MM.1S (cell line): ENCODE data around the gene ACLY.

ENCODE experiments used
- DNase-seq: peaks from one replicate; pipeline ENCODE4 v3.0.0-alpha.2; 2015
- H2AFZ ChIP-seq: fragments of 300-600 bp; sonication (generic); 2 replicates; pipeline ENCODE4 v1.6.0; 2016; ENCODE audit warnings: antibody characterized with exemption, low read length
- H3F3A ChIP-seq: fragments of 300-600 bp; sonication (generic); 2 replicates; pipeline ENCODE4 v1.6.1; 2016; ENCODE audit warnings: mild to moderate bottlenecking, antibody characterized with exemption, low read length, moderate library complexity, mixed read lengths; ENCODE audit not compliant: insufficient read depth
- H3K27ac ChIP-seq: fragments of 300-600 bp; sonication (generic); 2 replicates; pipeline ENCODE4 v1.5.1; 2016; ENCODE audit warnings: mild to moderate bottlenecking, low read length
- H3K27me3 ChIP-seq: fragments of 300-600 bp; sonication (generic); replicated peaks from 2 replicates; pipeline ENCODE4 v1.6.0; 2016; ENCODE audit warnings: low read length; ENCODE audit not compliant: insufficient read depth
- H3K36me3 ChIP-seq: fragments of 300-600 bp; sonication (generic); replicated peaks from 2 replicates; pipeline ENCODE4 v1.6.1; 2016; ENCODE audit warnings: mild to moderate bottlenecking, low read length, mixed read lengths; ENCODE audit not compliant: insufficient read depth
- H3K4me1 ChIP-seq: fragments of 300-600 bp; sonication (generic); 2 replicates; pipeline ENCODE4 v1.6.1; 2016; ENCODE audit warnings: low read length, mixed read lengths
- H3K4me2 ChIP-seq: fragments of 300-600 bp; sonication (generic); 2 replicates; pipeline ENCODE4 v1.6.0; 2016; ENCODE audit warnings: low read depth, low read length
- H3K4me3 ChIP-seq: fragments of 300-600 bp; sonication (generic); 2 replicates; pipeline ENCODE4 v1.5.1; 2016; ENCODE audit warnings: low read length, mixed read lengths
- H3K79me2 ChIP-seq: fragments of 300-600 bp; sonication (generic); 2 replicates; pipeline ENCODE4 v1.6.1; 2016; ENCODE audit warnings: mixed run types, low read length, mixed read lengths
- H3K9ac ChIP-seq: fragments of 300-600 bp; sonication (generic); 2 replicates; pipeline ENCODE4 v1.6.1; 2016; ENCODE audit warnings: low read length, mixed read lengths
- H3K9me2 ChIP-seq: fragments of 300-600 bp; sonication (generic); replicated peaks from 2 replicates; pipeline ENCODE4 v1.6.1; 2016; ENCODE audit warnings: mild to moderate bottlenecking, low read length, mixed read lengths; ENCODE audit not compliant: insufficient read depth
- H3K9me3 ChIP-seq: fragments of 300-600 bp; sonication (generic); replicated peaks from 2 replicates; pipeline ENCODE4 v1.6.1; 2016; ENCODE audit warnings: mild to moderate bottlenecking, low read length, mixed read lengths; ENCODE audit not compliant: insufficient read depth
- H4K20me1 ChIP-seq: fragments of 300-600 bp; sonication (generic); 2 replicates; pipeline ENCODE4 v1.6.1; 2016; ENCODE audit warnings: mild to moderate bottlenecking, low read length, moderate library complexity, mixed read lengths; ENCODE audit not compliant: insufficient read depth
- CTCF ChIP-seq: fragments of 300-600 bp; sonication (generic); IDR thresholded peaks from 2 replicates; pipeline ENCODE4 v1.5.1; 2016; ENCODE audit warnings: antibody characterized with exemption, low read length, mixed read lengths
- EZH2 ChIP-seq: fragments of 300-600 bp; sonication (generic); optimal IDR thresholded peaks from 2 replicates; pipeline ENCODE3; 2017; ENCODE audit warnings: low read depth, mild to moderate bottlenecking, antibody characterized with exemption, low read length, mixed read lengths
- EZH2phosphoT487 ChIP-seq: fragments of 300-600 bp; sonication (generic); IDR thresholded peaks from 2 replicates; pipeline ENCODE4 v1.6.1; 2018; ENCODE audit warnings: antibody characterized with exemption, low read length

The ACLY gene

GRCh38 chr17:41939044-41939692, 20.4 kb upstream of the ACLY start:
- Histone ChIP-seq H3K4me3 (no peak overlapping the region), H2AFZ (no peak overlapping the region), H4K20me1 (no peaks in the 10 kb centered on the region), H3K9me2 (no peaks in the 10 kb centered on the region), H3F3A (no peaks in the 10 kb centered on the region), H3K9ac (no peak overlapping the region), H3K27ac (no peak overlapping the region), H3K4me2 (no peak overlapping the region), H3K27me3 (no peaks in the 10 kb centered on the region), H3K9me3 (no peaks in the 10 kb centered on the region), H3K4me1 (peaks cover 20% of the 10 kb centered on the region), H3K79me2 (no peaks in the 10 kb centered on the region), H3K36me3 (no peaks in the 10 kb centered on the region)
- TF ChIP-seq EZH2phosphoT487 (no peak), CTCF (no peak), EZH2 (no peak)
- no peak for DNase-seq

- TF ChIP-seq EZH2 (no peak), CTCF (no peak), EZH2phosphoT487 (no peak)
- no peaks in the 10 kb centered on the region for H3K36me3 ChIP-seq
- no peaks in the 10 kb centered on the region for H3K27me3 ChIP-seq
- H3K79me2 ChIP-seq = no peaks in the 10 kb centered on the region
- H3F3A ChIP-seq = no peaks in the 10 kb centered on the region
- peak; percentile 45 for DNase-seq
- H4K20me1 ChIP-seq = no peaks in the 10 kb centered on the region
- H3K27ac ChIP-seq = no peak overlapping the region
- no peak overlapping the region for H2AFZ ChIP-seq
- H3K9me2 ChIP-seq = no peaks in the 10 kb centered on the region
- no peaks in the 10 kb centered on the region for H3K9me3 ChIP-seq
- no peak overlapping the region for H3K9ac ChIP-seq
- no peak overlapping the region for H3K4me3 ChIP-seq
- H3K4me2 ChIP-seq = 0 out of 2 replicates have a peak overlapping the region, but pooled peaks have one; percentile 37
- H3K4me1 ChIP-seq = peaks cover 20% of the 10 kb centered on the region
Measured at GRCh38 chr17:41937970-41938954, 19.5 kb upstream of the ACLY start.

- Histone ChIP-seq H3K4me1 (peaks cover 27% of the 10 kb centered on the region), H3K4me2 (no peak overlapping the region), H3K9ac (no peak overlapping the region), H3F3A (peaks cover 7% of the 10 kb centered on the region; the same call in 1 of the 2 replicates), H4K20me1 (no peaks in the 10 kb centered on the region), H3K4me3 (no peak overlapping the region), H3K27me3 (no peaks in the 10 kb centered on the region), H3K27ac (no peak overlapping the region), H3K9me3 (no peaks in the 10 kb centered on the region), H3K36me3 (no peaks in the 10 kb centered on the region), H3K79me2 (no peaks in the 10 kb centered on the region), H2AFZ (no peak overlapping the region), H3K9me2 (no peaks in the 10 kb centered on the region)
- no peak for DNase-seq
- TF ChIP-seq EZH2phosphoT487 = no peak
- TF ChIP-seq CTCF = no peak
- TF ChIP-seq EZH2 = no peak
Measured at GRCh38 chr17:41935641-41936040, 16.9 kb upstream of the ACLY start.
